CD1c-positive myeloid dendritic cell (primary cell): Measurements from ENCODE around the gene AP1S3.
"Not testable (repeated sequence)": the region's sequence is repeated elsewhere in the genome, so short reads cannot be mapped to it uniquely, and the experiment has no call there.

ENCODE experiments used
- DNase-seq: peaks from one replicate; pipeline ENCODE4 v3.0.0-alpha.2; 2016; ENCODE audit errors: extremely low spot score

The AP1S3 gene

GRCh38 chr2:223801736-223802135 lies 35.6 kb downstream of the AP1S3 start:
- no peak for DNase-seq

GRCh38 chr2:223800908-223801307 lies 36.5 kb downstream of the AP1S3 start:
- DNase-seq = no peak

DNA sequence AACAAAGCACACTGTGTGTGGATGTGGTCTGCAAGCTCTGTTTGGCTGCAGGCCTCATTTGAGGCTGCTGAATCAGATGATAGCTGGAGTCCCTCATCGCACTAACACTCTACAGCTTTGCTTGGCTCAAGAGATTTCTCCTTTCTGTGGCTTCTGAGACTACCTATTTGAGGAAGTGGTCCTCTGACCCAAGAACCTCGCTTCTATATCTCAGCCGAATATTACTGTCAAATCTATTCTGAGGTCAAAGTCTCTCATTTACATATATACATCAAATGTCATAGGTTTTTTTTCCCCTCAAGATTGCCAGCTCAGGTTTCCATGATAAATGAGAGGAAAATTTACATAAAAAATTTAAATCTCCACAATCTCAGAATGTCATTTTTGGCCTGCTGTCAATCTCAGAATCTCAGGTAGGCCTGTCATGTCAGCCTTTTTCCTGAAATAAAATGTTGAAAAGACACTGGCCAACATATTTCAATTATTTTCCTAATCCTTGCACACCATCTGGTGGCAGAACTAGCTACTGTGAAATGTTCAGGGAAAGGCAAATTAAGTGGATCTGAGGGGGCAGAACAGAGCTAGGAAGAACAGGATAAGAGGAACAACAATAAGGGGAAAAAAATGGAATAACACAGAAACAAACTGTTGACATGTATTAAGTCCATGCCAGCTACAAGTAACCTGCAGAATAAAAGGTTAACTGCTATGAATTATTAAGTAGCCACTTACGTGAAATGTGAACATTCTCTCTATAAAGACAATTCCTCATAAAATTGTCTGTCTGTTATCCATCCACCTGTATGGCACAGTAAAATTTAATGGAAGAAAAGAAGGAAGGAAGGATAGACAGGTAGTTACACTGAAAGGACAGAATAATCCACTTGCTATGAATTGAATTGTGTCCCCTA lies 39.3 kb downstream of the AP1S3 start:
- peak; percentile 38 for DNase-seq

- no peak for DNase-seq
Observed at GRCh38 chr2:223797037-223797436, 40.3 kb downstream of the AP1S3 start.

- DNase-seq = no peak
Observed at GRCh38 chr2:223789423-223789822, 48.0 kb downstream of the AP1S3 start.

GRCh38 chr2:223788826-223789225 lies 48.6 kb downstream of the AP1S3 start:
- DNase-seq = no peak

DNA sequence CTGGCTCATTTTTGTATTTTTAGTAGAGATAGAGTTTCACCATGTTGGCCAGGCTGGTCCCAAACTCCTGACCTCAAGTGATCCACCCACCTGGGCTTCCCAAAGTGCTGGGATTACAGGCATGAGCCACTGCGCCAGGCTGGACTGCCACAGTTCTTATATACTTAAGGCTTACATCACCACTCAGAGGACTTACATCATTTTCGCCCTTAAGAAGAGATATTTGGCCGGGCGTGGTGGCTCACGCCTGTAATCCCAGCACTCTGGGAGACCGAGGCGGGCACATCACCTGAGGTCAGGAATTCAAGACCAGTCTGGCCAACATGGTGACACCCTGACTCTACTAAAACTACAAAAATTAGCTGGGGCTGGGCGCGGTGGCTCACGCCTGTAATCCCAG lies 49.3 kb downstream of the AP1S3 start:
- DNase-seq = not testable (repeated sequence)

DNA sequence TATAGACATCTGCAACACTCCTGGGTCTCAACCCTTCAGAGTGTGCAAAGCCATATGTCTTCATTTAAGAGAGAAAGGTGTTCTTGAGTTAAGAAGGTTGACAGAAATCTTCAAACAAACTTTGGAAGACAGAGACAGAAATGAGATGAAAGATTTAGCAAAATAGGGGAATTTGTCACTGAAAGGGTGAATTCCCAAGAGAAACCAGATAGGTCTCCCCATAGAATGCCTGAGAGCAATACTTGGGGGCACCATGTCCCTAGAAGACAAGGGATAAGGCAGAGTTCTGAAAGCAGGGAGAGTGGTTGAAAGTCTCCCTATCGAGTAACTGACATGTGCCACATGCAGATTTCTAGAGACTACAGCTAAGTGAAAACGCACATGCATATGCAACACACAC lies 50.0 kb downstream of the AP1S3 start:
- no peak for DNase-seq

DNA sequence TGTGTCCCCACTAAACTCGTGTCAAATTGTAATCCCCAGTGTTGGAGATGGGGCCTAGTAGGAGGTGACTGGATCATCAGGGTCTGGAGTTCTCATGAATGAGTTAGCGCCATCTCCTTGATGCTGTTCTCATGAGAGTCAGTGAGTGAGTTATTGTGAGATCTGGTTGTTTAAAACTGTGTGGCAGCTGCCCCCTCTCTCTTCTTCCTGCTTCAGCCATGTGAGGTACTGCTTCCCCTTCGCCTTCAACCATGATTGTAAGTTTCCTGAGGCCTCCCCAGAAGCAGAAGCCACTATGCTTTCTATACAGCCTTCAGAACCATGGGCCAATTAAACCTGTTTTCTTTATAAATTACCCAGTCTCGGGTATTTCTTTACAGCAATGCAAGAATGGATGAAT lies 50.4 kb downstream of the AP1S3 start:
- no peak for DNase-seq

GRCh38 chr2:223786236-223786635 lies 51.1 kb downstream of the AP1S3 start:
- no peak for DNase-seq

DNA sequence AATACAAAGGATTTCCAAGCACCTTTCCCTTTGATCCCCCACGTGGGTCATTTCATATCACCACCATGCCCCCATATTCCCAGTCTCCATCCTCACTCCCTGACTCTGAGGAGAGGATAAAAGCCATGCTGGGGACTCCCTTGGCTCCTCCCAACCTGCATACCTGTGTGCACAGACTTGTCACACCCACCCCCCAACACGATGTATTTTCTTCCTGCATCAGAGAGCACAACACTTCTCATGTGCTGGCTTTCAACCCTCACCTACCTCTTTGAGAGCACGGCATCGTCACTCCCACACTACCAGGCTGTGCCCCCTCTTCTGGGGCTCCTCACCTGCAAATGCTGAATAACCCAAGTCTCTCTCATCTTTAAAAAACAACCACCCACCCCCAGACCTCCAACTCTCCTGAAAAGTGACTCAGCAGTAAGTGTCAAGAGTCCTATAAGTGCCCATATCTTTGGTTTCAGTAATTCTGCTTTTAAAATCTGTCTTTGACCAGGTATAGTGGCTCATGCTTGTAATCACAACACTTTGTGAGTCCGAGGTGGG lies 53.1 kb downstream of the AP1S3 start:
- DNase-seq = no peak

GRCh38 chr2:223782629-223783028 lies 54.8 kb downstream of the AP1S3 start:
- DNase-seq = no peak

DNA sequence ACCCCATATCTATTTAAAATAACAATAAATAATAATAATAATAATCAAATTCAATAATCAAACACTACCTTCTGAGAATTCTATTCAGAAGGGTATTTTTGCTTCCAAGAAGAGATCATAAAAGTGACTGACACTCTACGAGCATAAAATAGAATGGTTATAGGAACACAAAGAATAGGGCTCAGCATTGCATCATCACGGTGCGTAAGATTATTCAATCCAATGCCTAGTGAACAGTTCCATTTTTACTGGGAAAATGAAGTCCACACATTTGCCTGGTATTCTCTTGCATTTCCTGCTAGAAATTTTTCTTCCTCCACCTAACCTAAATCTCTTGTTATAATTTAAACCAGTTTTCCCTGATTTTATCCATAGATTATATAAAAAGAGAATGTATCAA lies 55.8 kb downstream of the AP1S3 start:
- no peak for DNase-seq

GRCh38 chr2:223779877-223780276 lies 57.5 kb downstream of the AP1S3 start:
- DNase-seq = peak; percentile 62

- DNase-seq = no peak
Observed at GRCh38 chr2:223774193-223774592, 63.2 kb downstream of the AP1S3 start.

DNA sequence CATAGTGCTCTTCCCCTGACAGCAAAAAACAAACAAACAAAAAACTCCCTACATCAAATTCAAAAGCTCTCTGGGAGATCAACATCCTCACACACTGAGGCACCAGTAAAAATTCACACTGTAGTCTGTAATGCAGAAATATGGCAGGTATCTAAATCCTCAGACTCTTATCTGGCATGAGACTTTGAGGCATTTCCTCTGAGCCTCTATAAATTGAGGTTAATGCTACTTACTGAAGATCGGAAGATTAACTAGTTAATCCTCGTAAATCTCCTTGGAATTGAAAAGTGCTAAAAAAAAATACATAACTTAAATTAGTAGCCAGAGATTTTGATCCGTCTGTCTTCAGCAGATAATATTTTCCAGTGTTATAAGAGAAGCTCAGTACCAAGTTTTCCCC lies 65.0 kb downstream of the AP1S3 start:
- no peak for DNase-seq

DNA sequence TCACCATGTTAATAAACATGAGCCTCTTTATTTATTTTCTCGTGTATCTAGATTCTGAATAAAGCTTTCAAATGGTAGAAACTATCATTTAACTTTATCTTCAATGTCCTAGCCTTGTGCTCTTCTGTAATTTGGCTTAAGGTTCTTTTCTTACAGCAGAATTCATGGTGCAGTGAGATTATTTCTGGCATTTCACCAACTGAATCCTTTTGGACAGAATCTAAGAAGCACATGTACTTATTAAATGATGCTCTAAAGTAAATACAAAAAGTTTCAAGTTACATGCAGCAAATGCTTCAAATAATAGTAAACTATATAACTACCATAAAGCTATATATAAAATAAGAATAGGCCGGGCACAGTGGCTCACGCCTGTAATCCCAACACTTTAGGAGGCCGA lies 65.9 kb downstream of the AP1S3 start:
- no peak for DNase-seq

- DNase-seq = no peak
Observed at GRCh38 chr2:223768179-223768578, 69.2 kb downstream of the AP1S3 start.

- DNase-seq = no peak
Observed at GRCh38 chr2:223767341-223767740, 70.0 kb downstream of the AP1S3 start.

- DNase-seq = no peak
Observed at GRCh38 chr2:223765221-223765785, 72.1 kb downstream of the AP1S3 start.

GRCh38 chr2:223764796-223765195 lies 72.6 kb downstream of the AP1S3 start:
- no peak for DNase-seq

GRCh38 chr2:223762853-223763252 lies 74.5 kb downstream of the AP1S3 start:
- DNase-seq = no peak

DNA sequence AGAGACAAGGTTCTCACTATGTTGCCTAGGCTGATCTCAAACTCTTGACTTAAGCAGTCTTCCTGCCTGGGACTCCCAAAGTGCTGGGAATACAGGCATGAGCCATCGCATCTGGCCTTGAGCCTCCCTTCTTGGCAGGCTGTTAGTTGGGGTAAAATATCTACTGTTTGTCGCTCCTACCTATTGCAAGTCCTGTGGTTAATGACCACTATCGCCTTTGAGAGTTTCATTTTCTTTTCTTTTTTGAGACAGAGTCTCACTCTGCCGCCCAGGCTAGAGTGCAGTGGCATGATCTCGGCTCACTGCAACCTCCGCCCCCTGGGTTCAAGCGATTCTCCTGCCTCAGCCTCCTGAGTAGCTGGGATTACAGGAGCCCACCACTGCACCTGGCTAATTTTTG lies 75.6 kb downstream of the AP1S3 start:
- DNase-seq = not testable (repeated sequence)
